ENCODE measurements around the gene NRXN3. TPM values are rescaled to one million over a fixed set of nuclear protein-coding genes. Genes with fewer than 3 reads are reported as not detected.

The NRXN3 gene
- total RNA-seq, 6 experiments from 2014 or later, result 0.07 to 0.28 (median 0.11) TPM; not detected in 2

GRCh38 chr14:79605849-79606248 is 1435.7 kb downstream of the NRXN3 start:
- Mint-ChIP-seq H3K36me3 (ENCODE audit: low read depth) (no peaks in the 10 kb centered on the region), H3K27me3 (ENCODE audit: insufficient read depth) (no peaks in the 10 kb centered on the region), H3K9me3 (peaks cover 6% of the 10 kb centered on the region; the same call in 1 of the 2 replicates), H3K4me1 (ENCODE audit: low read depth) (no peaks in the 10 kb centered on the region), H3K4me3 (no peak overlapping the region), H3K27ac (no peak overlapping the region)
- no peak for TF ChIP-seq CTCF (IDR thresholded peaks at IDR 0.05)
- DNase-seq, result no peak

GRCh38 chr14:79608446-79608845 is 1438.3 kb downstream of the NRXN3 start:
- H3K4me3 Mint-ChIP-seq, result no peak overlapping the region
- no peaks in the 10 kb centered on the region for H3K4me1 Mint-ChIP-seq (ENCODE audit: low read depth)

GRCh38 chr14:79613625-79614024 is 1443.5 kb downstream of the NRXN3 start:
- Mint-ChIP-seq H3K4me1 (ENCODE audit: low read depth) (no peaks in the 10 kb centered on the region), H3K4me3 (no peak overlapping the region), H3K9me3 (peaks cover 13% of the 10 kb centered on the region), H3K36me3 (ENCODE audit: low read depth) (no peaks in the 10 kb centered on the region), H3K27me3 (ENCODE audit: insufficient read depth) (peaks cover 4% of the 10 kb centered on the region; the same call in 1 of the 2 replicates), H3K27ac (no peak overlapping the region)
- DNase-seq, result no peak
- TF ChIP-seq CTCF (IDR thresholded peaks at IDR 0.05), result no peak

More at GRCh38 chr14:79608446-79608845, 1438.3 kb downstream of the NRXN3 start:
- TF ChIP-seq CTCF (IDR thresholded peaks at IDR 0.05), result no peak
- Mint-ChIP-seq H3K36me3 (ENCODE audit: low read depth) (no peaks in the 10 kb centered on the region), H3K27ac (no peak overlapping the region), H3K27me3 (ENCODE audit: insufficient read depth) (no peaks in the 10 kb centered on the region), H3K9me3 (peaks cover 6% of the 10 kb centered on the region)
- no peak for DNase-seq

DNA sequence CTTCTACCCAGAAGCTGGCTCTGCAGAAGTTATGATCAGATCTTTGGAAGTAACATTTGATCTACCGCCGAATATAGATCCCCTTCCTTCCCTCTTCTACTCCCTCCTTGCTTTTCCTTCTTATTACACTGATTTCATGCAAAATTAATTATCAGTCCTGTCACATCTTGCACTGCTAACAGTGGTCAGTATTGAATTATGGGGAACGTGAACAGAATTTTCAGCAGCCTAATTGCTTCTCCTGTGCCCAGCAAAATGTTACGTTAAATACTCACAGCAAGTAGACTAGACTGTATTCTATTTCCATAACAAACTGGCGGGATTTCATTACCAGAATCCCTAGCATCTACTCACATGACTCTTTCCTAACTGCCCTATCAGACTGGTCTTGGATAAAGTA is 1444.3 kb downstream of the NRXN3 start:
- DNase-seq, result no peak
- peaks cover 10% of the 10 kb centered on the region for H3K9me3 Mint-ChIP-seq
- TF ChIP-seq CTCF (IDR thresholded peaks at IDR 0.05), result no peak
- H3K27ac Mint-ChIP-seq, result no peak overlapping the region
- H3K36me3 Mint-ChIP-seq (ENCODE audit: low read depth), result no peaks in the 10 kb centered on the region
- H3K4me3 Mint-ChIP-seq, result no peak overlapping the region
- no peaks in the 10 kb centered on the region for H3K4me1 Mint-ChIP-seq (ENCODE audit: low read depth)
- H3K27me3 Mint-ChIP-seq (ENCODE audit: insufficient read depth), result peaks cover 4% of the 10 kb centered on the region; the same call in 1 of the 2 replicates

DNA sequence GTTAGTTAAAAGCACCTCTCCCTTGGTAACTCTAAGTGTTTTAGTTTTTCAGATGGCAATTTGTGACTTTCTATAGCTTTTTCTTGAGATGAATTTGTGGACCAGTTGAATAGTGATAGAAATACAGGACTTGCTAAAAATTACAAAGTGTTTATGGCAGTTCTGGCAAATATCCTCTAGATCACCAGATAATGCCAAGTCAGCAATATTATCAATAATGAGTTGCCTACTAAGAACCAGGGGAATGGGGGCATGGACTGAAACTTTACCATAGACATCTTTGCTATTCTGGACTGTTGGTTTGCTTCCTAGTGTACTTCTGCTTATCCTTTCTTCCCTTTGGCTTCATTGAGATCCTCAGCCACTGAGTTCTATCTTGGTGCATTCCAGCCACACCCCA is 1456.9 kb downstream of the NRXN3 start:
- peaks cover 25% of the 10 kb centered on the region for H3K9me3 Mint-ChIP-seq
- no peak overlapping the region for H3K4me3 Mint-ChIP-seq
- no peak for TF ChIP-seq CTCF (IDR thresholded peaks at IDR 0.05)
- H3K4me1 Mint-ChIP-seq (ENCODE audit: low read depth), result no peaks in the 10 kb centered on the region
- DNase-seq, result no peak
- H3K36me3 Mint-ChIP-seq (ENCODE audit: low read depth), result no peaks in the 10 kb centered on the region
- no peaks in the 10 kb centered on the region for H3K27me3 Mint-ChIP-seq (ENCODE audit: insufficient read depth)
- no peak overlapping the region for H3K27ac Mint-ChIP-seq
